ENCODE results near the gene NOD2. TPM values are rescaled to one million over a fixed set of nuclear protein-coding genes. Genes with fewer than 3 reads are reported as not detected.
A peak's percentile ranks its signal among the peaks of the same experiment; 100 is the strongest.

The NOD2 gene
- polyA plus RNA-seq, 1 donor, result 1.4 TPM

GRCh38 chr16:50717494-50717893 lies 24.1 kb downstream of the NOD2 start:
- no peak for DNase-seq (ENCODE audit: low read depth)

GRCh38 chr16:50718061-50718760 lies 24.8 kb downstream of the NOD2 start:
- no peak for DNase-seq (ENCODE audit: low read depth)

GRCh38 chr16:50718761-50719400 lies 25.5 kb downstream of the NOD2 start:
- DNase-seq (ENCODE audit: low read depth), result no peak

- no peak for DNase-seq (ENCODE audit: low read depth)
These were observed 26.3 kb downstream of the NOD2 start for GRCh38 chr16:50719401-50720337.

GRCh38 chr16:50721549-50722404 lies 28.4 kb downstream of the NOD2 start:
- no peak for DNase-seq (ENCODE audit: low read depth)

GRCh38 chr16:50722405-50722737 lies 29.0 kb downstream of the NOD2 start:
- no peak for DNase-seq (ENCODE audit: low read depth)

- DNase-seq (ENCODE audit: low read depth), result no peak
These were observed 29.6 kb downstream of the NOD2 start for GRCh38 chr16:50722960-50723359.

GRCh38 chr16:50724306-50724705 lies 30.9 kb downstream of the NOD2 start:
- no peak for DNase-seq (ENCODE audit: low read depth)

GRCh38 chr16:50731130-50731988 lies 38.0 kb downstream of the NOD2 start:
- no peak for DNase-seq (ENCODE audit: low read depth)

- no peak for DNase-seq (ENCODE audit: low read depth)
These were observed 38.8 kb downstream of the NOD2 start for GRCh38 chr16:50731989-50732832.

GRCh38 chr16:50733468-50733867 lies 40.1 kb downstream of the NOD2 start:
- DNase-seq (ENCODE audit: low read depth), result no peak

GRCh38 chr16:50735629-50736122 lies 42.3 kb downstream of the NOD2 start:
- no peak for DNase-seq (ENCODE audit: low read depth)

GRCh38 chr16:50736448-50736847 lies 43.0 kb downstream of the NOD2 start:
- no peak for DNase-seq (ENCODE audit: low read depth)

- DNase-seq (ENCODE audit: low read depth), result no peak
These were observed 44.1 kb downstream of the NOD2 start for GRCh38 chr16:50737420-50737959.

- DNase-seq (ENCODE audit: low read depth), result no peak
These were observed 45.6 kb downstream of the NOD2 start for GRCh38 chr16:50739031-50739430.

- no peak for DNase-seq (ENCODE audit: low read depth)
These were observed 47.3 kb downstream of the NOD2 start for GRCh38 chr16:50740736-50741135.

GRCh38 chr16:50741225-50741780 lies 47.9 kb downstream of the NOD2 start:
- no peak for DNase-seq (ENCODE audit: low read depth)

- peak; percentile 96 for DNase-seq (ENCODE audit: low read depth)
These were observed 48.6 kb downstream of the NOD2 start, which contains the start of gene CYLD for GRCh38 chr16:50741781-50742575. Gene CYLD (plus strand): TSS chr16:50742086. CDS start chr16:50749699, 7,613 bp downstream.

All from forelimb muscle (tissue), 1 donor.